Fibroblast of skin of left quadriceps (primary cell): ENCODE results near the gene PRDM11.
A peak's percentile ranks its signal among the peaks of the same experiment; 100 is the strongest.

ENCODE experiments used
- DNase-seq, 2 experiments: peaks; one replicate each; pipeline ENCODE4 v3.0.0-alpha.2; 2013; ENCODE audit warnings: low read depth in 2 of 2

The PRDM11 gene

DNA sequence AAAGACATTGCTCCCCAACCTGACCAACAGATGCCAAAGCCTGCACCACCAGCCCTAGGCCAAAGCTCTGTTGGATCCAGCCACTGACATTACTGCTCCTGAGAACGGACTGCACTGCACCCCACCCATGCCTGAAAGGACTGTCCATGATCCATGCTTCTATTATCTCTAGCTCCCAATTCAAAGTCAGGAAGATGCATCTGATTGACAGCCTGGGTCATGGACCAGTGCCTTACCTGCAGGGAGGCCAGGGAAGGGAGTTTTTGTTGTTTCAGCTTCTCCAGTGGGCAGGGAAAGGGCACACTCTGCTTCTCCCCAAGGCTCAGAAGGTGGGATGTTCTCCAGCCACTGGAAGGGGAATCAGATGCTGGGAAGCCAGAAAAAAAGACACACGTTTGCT, 4.8 kb upstream of the PRDM11 start:
- no peak for DNase-seq

DNA sequence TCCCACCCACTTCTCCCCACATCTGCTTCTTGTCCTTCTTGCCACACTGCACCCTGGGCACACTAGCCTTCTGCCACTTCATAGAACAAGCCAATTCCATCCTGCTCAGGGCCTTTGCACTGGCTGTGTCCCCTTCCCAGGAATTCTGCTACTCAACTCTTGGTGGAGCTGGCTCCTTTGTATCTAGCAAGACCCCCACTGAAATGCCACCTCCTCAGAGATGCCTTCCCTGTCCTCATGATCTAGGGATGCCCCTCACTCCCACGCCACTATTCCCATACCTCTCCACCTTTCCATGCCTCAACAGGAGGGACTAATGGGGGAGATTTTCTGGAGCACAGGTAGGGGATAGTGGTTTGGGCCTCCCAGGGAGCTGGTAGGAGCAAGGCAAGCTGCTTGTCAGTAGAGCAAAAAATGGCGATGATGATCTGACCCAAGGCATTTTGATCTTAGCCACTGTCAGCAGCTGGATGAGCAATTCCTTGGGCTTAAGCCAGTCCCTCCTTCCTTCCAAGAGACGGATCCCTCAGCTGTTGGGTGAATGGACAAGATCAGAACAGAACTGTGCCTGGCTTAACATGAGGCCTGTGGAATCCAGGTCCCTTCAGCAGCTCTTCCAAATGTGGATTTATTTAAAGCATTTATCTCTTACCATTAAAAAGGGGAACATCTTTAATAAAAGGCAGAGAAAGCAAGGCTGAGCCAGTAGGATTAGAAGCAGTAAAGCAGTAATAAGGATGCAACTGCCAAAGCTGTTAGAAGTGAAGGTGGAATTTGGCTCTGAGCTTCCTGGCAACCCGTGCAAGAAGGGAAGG, 4.0 kb upstream of the PRDM11 start:
- no peak for DNase-seq

DNA sequence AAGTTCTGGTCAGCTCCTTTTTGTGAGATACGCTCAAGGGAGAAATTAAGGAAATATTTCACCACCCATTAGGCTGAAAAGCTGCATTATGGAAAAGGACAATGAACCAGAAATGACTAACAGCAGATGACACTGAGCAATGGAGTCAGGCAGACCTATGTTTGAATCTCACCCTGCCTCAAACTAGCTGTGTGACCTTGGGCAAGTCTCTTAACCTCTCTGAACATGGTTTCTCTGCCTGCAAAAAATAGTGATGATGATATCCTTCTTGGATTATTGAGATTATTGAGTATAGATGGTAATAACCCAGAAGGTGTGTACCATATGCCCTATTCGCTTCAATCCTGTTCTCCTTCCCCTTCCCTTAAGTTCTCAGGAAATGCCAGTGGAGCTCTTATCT, 2.9 kb upstream of the PRDM11 start:
- DNase-seq = no peak

DNA sequence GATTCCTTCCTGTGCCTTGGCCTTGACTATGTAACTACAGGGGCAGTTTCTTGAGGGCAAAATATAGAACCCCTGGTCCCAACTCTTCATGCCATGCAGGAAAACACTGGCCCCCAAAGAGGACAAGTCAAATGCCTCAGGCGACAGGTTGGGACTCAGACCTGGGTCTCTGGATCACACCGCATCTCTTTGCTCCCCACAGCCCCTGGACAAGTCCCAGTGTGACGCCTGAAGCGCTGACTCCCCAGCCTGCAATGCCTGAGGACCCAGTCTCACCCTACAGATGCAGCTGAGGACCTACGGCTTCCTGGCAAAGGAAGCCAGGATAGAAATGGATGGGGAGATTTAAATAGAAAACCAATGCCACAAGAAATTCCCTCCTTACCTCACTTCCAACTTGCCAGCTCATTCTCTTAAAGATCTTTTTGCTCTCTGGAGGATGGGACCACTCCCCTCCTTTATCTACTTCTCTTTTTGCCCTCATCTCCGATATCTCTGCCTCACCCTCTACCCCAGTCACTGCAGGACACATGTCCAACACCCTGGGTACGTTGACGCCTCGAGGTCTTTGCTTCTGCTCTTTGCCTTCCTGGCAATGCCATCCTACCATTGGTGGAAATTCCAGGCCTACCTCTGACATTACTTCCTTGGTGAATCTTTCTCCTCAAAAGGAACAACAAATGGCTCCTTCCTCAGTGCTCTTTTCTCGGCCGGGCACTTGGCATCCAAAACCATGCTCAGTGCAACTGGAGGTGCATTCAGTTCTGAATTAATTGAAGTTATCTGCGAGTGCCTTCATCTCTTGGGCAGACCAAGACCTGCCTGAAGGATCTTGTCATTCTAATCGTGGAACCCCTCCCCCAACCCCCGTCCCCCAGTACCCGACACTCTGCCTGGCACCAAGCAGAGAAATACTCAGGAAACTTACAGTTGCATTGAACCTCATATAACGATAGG, 2.0 kb upstream of the PRDM11 start:
- DNase-seq = no peak

DNA sequence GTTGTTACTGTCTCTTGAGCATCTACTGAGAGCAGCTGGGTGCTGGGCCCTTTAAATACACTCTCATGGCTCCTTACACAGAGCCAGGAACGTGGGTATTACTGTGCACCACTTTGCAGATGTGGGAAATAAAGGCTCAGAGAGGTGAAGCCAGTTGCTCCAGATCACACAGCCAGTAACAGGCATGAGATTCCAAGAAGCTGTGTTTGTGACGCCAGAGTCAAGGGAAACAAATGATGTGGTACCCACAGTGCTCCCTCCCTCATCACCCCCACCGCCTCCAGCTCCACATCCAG, 1.4 kb upstream of the PRDM11 start:
- DNase-seq = no peak

DNA sequence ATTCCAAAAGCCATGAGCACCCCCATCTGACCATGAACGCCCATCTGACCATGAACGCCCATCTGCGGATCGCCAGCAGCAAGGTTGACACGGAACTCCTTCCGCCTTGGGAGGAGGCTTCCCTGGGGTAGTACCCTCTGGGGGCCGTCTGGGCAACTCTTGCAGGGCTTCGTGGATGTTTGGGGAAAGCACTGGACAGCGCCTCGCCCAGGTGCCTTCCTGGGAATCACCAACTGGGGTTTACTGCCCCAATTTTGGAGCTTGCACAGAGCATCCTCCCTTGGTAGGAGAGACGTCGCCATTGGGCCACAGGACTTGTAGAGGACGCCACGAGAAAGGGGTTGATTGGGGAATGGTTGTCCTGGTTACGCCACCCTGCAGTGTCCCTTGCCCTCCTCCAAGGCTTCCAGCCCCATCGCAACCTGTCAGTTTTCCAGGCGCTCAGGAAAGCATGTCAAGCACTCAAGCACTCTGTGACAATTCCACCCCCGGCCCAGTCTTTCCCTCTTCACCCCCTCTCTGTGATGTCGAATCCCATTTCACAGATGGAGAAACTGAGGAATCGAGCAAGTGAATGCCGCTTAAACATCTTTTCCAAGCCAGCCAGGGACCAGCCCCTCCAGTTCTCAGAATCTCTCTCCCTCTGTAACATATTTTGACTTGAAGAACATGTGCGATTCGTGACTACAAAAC, 914 bp upstream of the PRDM11 start:
- DNase-seq = no peak

DNA sequence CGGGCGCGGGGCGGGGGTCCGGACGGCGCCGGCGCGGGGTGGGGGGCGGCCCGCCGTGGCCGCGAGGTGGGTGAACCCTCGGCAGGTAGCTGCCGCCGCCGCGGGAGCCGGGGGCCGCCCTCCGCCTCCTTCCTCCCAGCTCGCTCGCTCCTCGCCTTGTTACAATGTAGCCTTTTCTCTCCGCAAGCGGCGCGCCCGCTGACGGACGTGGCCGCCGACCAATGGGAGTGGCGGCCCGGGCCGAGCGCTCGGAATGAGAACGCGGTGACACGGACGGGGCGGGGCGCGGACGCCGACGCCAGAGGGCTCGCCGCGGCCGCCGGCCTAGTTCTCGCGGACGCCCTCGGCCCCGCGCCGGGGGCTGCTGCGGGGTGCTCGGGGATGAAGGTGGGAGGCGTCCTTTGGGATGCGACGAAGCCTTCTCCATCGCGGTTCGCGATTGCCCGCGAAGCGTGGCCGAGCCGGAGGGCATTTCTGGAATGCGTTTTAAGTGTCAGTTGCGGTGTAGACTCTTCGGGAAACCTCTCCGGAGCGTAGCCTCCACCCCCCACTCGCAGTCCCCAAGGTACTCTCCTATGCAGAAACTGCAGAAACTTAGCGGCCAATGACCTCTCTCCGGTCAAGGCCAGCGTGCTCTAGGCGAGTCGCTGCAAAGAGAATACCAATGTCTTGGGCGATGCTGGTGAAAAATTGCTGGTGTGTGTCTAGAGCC, 734 bp downstream of the PRDM11 start:
- DNase-seq = peak; percentile 95

DNA sequence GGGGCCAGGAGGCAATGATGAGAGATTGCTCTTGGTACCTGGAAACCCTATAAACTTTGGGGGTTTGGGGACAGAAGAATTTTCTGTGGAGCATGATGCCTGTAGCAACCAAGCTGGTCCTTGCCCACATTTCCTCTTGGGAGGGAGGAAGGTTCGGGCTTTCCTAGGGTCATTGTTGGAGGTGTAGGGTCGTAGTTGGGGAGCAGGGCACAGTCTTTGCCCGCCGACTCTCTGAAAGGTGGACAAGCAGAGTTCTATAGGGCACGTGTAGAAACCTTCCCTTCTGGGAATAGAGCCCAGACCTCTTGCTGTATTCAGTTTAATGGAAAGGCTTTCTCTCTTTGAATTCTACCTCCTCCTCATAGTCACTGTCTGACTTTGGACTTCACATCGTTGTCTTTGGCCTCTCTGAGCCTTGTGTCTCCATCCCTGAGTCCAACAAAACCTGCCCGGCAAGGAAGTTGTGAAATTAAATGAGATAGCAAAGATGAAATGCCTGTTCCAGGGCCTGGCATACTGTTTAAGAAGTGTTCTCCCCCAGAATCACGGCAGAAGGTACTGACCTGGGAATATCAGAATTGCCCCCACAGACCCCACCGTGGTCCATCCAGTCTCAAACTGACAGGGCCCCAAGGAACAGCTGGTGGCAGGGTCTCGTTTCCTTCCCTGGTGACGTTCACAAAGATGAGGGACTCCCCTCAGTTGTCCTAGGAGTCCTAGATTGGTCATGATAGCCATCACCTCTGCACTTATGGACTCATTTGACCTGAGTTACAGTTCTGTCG, 1.6 kb downstream of the PRDM11 start:
- no peak for DNase-seq

DNA sequence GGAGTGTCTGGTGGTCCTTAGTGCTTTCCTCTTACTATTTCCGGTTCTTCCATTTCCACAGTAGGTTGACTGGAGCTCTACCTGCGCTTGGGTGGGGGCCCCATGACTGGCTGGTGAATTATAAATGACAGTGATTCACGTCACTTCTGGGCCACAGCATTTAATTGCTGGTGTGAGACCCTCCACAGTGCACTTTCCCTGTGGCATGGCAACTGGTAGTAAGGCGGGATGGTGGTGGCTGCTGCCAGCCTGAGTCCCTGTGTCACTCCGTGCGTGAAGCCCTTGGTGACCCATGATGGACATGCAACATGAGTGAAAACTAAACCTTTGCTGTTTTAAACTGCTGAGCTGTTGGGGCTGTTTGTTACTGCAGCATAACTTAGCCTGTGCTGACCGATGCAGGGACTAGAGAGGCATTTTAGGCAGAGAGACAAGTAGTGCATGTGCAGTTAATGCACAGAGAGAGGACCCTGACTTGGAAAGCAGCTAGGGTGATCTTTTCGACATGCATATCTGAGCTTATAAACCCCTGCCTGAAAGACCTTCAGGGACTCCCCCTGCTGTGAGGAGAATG, 3.1 kb downstream of the PRDM11 start:
- no peak for DNase-seq

DNA sequence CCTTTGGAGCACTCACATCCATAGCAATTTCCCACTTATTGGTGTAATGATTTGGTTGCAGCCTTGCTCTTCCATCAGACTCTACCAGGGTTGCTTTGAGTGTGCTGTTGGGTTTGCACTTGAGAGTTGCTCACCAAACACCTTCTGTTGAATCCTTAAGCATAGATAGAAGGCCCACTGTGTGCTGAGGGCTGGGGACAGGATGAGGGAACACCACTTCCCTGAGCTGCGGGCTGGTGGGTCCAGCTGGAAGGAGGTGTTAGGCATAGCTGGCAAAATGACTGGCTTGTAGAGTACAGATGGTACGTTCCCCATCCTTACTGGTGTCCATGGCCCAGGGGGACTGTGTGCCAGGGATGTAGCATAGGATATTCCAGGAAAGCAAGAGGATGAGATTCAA, 3.9 kb downstream of the PRDM11 start:
- DNase-seq = no peak

DNA sequence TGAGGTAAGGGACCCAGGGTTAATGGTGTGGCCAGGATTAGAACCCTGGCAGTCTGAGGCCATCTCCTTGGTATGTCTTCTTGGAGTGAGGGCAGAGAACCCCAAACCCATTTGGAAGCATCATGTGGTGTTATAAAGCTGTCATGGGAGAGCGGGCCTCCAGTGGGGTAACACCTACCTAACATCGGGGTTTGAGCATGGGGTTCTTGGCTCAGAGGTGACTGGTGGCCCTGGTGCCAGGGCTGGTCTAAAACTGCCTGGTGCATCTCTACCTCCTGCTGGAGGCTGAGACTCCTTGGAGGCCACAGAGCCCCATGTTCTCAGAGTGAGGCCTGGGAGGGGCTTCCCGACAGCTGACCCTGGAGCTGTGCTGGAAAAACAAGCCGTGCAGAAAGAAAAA, 4.5 kb downstream of the PRDM11 start:
- no peak for DNase-seq

DNA sequence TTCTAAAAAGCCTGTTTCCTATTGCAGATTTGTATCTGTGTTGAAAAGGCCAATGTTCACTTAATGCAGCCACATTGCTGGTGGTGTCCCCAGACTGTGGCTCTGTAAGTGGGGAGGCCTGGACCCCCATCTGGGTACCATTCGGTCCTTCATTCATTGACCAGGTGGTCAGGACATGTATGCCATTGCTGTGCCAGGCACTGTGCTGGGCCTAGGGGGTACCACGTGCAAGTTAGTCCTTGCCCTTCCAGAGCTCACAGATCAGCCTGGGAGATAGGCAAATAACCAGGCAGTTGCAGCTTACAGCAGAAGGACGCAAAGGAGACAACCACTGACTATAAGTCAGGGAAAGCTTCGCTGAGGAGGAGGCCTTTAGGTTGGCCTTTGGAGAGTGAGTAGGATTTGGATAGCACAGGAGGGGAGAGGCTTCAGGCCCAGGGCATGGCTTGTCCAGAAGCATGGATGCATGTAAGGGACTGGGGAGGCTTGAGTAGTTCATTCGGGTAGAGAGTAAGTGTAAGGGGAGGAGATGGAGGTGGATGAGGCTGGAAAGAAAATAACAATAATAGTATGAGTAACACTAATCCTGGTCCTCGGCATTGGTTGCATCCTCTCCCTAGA, 5.0 kb downstream of the PRDM11 start:
- no peak for DNase-seq

DNA sequence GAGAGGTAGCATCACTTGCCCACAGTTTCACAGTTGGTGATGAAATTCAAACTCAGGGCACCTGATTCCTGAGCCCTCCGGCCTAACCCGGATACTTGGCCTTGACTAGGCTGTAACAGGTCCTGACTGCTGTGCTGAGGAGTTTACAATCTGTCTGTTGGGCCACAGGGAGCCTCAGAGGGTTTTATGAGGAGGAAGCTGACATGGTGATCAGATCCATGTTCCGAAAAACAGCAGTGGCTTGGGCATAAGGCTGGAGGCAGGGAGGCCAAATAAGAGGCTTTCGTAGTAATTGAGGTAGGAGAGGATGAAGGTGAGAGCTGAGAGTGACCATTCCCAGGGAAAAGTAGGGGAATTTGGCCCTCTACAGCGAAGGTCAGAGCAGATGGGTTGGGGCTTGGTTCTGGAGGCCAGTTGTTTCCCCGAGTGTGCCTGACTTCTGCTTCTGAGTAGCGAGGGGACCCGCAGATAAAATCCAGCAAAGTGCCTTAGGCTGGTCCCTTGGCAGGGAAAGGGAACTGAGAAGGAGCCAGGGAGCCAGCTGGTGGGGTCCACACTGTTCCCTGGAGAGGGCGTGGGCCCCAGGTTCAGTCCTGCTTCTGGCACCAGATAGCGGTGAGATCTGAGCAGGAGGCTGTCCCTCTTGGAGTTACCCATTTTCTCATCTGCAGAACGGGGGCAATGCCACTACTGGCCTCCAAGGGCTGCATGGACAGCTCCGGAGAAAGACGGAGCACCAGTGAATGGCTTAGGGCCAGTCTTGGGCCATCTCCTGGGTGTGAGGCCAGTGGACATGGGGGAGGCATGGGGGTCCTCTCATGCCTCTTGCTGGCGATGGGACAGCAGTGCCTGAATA, 6.5 kb downstream of the PRDM11 start:
- DNase-seq = no peak

DNA sequence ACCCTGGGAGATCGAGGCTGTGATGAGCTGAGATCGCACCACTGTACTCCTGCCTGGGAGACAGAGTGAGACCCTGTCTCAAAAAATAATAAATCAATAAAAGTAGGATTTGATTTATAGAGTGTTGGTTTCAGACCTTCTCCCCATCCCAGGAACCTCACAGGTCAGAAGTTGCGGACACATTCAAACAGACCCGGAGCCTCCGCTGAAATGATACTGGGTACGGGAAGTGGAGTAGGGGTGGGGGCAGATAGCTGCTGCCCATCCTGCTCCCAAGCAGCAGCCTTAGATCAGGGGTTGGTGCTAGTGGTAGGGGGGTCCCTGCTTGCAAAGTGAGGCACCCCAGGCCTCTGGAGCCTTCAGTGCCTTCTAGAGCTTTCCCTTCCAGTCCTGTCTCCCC, 7.8 kb downstream of the PRDM11 start:
- no peak for DNase-seq

DNA sequence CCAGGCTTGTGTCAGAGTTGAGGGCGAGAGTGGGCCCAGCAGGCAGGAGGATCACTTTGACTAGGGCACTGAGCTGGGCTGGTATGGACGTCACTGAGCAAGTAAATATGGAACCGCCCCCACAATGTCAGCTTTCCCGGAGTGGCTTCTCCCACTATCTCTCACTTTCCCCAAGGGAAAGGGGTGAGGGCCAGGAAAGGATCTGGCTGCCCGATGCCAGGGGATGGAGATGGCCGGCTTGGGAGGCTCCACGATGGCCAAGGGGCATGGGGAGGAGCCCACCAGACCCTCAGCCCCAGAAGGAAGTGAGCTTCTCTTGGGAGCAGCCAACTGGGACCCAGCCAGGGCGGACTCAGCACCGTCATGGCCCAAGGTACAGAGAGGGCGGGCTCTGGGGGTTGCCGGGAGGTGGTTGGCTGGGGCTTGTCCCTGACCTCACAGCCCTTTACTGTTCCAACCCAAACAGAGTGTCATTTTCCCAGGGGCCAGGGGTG, 8.7 kb downstream of the PRDM11 start:
- no peak for DNase-seq

DNA sequence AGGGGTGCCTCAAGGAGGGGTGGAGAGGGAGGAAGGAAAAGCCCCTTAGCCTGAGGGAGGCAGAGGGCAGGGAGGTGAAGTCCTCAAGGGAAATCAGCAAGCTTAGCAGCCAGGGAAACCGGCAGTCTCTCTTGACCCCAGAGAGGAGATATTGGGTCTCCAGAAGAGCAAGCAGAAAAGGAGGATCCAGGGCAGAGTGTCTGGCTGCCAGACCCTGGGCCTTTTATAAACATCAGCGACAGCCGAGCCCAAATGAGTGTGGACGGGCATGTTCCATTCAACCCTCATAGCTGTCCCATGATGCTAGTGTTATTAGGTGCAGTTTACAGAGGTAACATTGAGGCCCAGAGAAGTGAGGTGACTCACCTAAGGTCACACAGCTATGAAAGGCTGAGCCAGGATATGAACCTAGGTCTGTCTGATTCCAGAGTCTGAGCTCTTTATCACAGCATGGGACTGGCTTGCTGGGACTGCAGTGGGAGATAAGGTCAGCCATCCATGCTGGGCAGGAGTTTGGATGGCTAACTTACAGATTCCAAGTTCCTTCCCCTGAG, 9.3 kb downstream of the PRDM11 start:
- no peak for DNase-seq

DNA sequence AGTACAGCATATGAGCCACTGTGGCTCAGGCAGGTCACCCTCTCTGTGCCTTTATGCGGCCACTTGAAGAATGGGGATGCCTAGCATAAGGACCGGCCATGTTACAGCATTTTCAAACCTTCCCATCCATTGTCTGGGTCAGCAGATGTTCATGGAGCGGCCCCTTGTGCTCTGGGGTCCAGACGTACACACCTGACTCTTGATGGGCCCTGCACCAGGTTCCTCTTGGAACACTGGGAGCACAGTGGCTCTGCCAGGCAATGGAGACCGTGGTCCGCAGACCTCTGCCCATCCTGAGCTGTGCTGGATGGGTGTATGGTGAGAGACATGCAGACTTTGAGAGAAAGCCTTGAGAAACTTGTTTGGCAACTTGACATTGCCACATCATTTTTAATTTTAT, 9.8 kb downstream of the PRDM11 start:
- no peak for DNase-seq

DNA sequence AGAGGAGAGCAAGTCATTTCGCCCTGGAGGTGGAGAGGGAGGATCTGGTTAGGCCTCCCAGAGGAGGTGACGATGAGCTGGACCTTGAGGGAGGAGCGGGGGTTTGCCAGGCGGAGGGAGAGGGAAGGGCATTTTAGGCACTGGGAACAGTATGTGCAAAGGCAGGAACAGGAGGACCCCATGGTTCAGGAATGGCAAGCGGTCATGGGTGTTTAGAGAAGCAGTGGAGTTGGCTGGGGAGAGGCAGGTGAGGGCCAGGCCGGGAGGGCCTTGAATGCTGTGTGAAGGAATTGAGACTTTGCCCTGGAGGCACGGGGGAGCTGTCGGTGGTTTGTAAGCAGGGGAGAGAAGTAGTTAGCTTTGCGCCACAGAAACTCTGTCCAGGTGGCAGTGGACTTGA, 10.3 kb downstream of the PRDM11 start:
- no peak for DNase-seq
